ENCODE data around the gene NGEF.

Gene NGEF

GRCh38 chr2:233044974-233045605 is 32.0 kb upstream of the NGEF start:
- FAIRE-seq, result no peak

DNA sequence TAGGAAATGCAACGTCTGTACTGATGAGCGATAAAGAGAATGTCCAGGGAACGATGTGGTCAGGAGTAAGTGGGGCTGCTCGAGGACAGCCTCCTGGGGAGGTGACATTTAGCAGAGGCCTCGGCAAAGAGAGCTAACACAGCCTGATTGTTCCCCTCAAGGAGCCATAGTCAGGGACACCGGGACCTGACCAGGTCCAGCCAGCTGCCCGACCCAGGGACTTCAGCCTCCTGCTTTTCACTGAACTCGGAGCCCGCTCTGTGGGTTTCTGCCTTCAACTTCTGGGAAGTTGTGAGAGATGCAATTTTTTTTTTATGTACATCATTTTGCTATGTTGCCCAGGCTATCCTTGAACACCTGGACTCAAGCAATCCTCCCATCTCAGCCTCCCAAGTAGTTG is 29.5 kb upstream of the NGEF start:
- FAIRE-seq, result no peak

GRCh38 chr2:233041722-233042323 is 28.8 kb upstream of the NGEF start:
- FAIRE-seq, result no peak

- no peak for FAIRE-seq
Measured at GRCh38 chr2:233040571-233040970, 27.5 kb upstream of the NGEF start.

GRCh38 chr2:233039846-233040530 is 26.9 kb upstream of the NGEF start:
- no peak for FAIRE-seq

DNA sequence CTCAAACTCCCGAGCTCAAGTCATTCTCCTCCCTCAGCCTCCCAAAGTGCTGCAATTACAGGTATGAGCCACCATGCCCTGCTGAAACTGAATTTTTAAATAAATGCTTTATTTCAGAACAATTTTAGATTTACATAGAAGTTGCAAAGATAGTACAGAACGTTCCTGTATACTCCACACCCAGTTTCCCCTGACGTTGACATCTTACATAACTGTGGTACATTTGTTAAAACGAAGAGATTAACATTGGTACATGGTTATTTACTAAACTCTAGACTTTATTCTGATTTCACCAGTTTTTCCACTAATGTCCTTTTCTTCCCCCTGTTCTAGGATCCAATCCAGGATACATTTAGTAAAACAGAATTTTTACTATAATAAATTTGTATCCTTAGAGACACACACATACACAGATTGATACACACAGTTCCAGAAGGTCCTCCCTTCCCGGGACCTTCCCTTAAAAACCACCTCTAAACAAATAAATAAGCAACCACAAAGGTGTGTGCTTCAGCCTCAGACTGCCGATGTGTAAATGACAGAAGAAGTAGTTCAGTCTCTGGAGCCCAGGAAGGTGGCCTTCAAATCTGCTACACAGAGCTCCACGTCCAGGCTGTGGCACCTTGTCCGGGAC is 26.3 kb upstream of the NGEF start:
- no peak for FAIRE-seq

DNA sequence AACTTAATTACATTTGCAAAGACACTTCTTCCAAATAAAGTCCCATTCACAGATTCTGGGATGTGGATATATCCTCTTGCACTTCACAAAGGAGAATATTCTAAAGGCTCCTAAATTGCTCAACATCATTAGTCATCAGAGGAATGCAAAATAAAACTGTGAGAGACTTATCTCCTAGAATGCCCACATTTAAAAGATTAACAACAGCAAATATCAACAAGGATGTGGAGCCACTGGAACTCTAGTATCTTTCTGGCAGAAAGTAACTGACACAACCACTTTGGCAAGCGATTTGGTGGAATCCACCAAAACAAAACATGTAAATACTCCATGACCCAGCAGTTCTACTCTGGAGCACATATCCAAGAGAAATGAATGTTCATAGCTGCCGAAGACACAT is 24.0 kb upstream of the NGEF start:
- no peak for FAIRE-seq

DNA sequence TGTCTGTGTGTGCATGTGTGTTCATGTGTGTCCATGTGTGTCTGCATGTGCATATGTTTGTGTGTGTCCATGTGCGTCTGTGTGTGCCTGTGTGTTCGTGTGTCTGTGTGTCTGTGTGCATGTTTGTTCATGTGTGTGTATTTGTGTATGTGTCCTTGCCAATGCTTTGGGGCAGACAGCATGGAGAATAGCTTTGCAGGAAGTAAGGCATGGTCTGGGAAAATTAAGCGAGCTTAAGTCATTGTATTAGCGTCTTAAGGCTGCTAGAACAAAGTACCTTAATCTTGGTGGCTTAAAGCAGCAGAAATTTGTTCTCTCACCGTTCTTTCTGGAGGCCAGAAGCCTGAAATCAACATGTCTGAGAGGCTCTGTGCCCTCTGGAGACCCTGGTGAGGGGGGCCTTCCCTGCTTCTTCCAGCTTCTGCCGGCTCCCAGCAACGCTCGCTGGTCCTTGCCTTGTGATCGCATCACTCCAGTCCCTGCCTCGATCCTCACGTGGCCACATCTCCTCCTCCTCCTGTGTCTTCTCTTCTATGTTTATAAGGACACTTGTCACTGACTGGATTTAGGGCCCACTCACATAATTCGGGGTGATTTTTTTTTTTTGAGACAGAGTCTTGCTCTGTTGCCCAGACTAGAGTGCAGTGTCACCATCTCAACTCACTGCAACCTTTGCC is 23.2 kb upstream of the NGEF start:
- no peak for FAIRE-seq

- FAIRE-seq, result no peak
Measured at GRCh38 chr2:233035426-233036161, 22.5 kb upstream of the NGEF start.

DNA sequence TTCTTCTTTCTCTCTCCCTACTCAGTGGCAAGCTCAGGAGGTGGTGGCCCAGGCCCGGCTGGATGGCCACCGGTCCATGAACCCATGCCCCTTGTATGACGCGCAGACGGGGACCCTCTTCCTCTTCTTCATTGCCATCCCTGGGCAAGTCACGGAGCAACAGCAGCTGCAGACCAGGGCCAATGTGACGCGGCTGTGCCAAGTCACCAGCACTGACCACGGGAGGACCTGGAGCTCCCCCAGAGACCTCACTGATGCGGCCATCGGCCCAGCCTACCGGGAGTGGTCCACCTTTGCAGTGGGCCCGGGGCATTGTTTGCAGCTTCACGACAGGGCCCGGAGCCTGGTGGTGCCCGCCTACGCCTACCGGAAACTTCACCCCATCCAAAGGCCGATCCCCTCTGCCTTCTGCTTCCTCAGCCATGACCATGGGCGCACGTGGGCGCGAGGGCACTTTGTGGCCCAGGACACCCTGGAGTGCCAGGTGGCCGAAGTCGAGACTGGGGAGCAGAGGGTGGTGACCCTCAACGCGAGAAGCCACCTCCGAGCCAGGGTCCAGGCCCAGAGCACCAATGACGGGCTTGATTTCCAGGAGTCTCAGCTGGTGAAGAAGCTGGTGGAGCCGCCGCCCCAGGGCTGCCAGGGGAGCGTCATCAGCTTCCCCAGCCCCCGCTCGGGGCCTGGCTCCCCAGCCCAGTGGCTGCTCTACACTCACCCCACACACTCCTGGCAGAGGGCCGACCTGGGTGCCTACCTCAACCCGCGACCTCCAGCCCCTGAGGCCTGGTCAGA is 21.2 kb upstream of the NGEF start:
- FAIRE-seq, result no peak

DNA sequence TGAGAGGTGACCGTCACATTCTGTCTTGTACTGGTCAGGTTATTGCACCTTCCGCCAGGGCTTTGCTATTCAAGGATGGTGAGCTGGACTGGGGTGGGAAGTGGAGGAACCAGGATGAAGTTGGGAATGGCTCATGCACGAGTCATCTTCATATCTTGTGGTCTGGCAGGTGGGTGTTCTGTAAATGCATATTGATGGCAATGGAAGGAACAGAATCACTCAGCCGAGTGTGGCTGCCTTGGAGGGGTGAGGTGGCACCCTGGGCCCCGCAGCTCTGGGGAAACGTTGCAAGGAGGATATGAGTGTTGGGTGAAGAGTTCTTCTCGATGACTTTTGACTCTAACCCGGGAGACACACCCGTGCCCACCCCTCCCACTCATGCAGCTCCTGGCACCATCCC is 20.6 kb upstream of the NGEF start:
- FAIRE-seq, result no peak

DNA sequence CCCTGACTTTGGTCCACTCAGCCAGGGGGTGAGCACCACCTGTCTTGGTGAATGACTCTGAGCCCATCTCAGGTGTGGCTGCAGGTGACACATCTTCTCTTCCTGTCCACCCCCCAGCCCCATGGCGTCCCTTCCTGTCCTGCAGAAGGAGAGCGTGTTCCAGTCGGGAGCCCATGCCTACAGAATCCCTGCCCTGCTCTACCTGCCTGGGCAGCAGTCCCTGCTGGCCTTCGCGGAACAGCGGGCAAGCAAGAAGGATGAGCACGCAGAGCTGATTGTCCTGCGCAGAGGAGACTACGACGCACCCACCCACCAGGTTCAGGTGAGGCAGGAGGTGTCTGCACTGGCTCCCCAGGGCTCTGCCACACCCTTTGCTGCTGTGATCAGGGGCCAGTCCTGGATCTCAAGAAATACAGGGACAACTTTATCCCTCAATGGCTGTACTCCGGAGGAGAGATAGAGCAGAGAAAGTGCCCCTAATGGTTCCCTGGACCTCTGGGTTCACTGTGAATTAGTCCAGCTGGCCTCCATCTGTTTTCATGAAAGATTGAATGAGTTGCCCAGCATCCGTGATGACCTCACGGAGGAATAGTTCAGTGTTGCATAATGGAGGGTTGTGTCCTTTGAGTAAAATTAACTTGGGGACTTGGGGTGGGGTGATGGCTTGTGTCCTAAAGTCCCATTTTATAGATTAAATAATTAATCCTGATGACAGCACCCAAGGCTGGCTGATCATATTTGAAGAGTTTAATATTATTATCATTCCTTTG is 19.7 kb upstream of the NGEF start, which contains the start of gene NEU2:
NEU2 (plus strand) TSS at position 122 of the 770 bp plus-strand sequence; CDS start at position 122, 0 bp downstream.
- no peak for FAIRE-seq

GRCh38 chr2:233031556-233032500 is 18.8 kb upstream of the NGEF start:
- no peak for FAIRE-seq

GRCh38 chr2:233029321-233029720 is 16.3 kb upstream of the NGEF start:
- no peak for FAIRE-seq

- FAIRE-seq, result no peak
Measured at GRCh38 chr2:233026198-233026813, 13.2 kb upstream of the NGEF start.

GRCh38 chr2:233025706-233026105 is 12.7 kb upstream of the NGEF start:
- no peak for FAIRE-seq

DNA sequence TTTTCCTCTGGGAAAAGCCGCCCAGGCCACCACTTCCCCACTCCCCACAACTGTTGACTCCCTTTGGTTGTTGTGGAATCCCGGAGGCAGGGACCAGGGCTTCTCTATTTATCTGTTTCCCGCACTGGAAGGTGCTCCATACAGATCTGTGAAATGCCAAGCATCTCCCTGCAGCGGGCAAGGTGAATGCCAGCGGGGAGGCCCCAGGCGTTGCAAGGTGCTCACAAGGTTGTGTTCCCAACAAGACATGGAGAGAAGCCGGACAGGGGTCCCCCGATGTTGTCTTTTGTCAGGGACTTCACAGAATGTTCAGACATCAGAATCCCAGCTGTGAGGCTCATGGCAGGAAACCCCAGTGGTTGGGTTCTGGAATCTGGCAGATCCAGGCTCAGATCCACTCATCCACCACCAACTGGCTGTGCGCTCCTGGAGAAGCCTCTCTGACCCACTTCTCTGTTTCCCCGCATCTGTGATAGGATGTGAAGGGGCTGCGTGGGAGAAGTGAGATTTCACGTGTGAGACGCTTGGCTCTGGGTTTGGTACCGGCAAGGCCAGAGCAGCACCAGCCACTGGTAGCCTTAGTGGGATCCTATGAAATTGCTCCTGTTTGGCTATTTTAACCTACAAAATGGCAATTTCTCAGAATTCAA is 10.8 kb upstream of the NGEF start:
- FAIRE-seq, result no peak

- no peak for FAIRE-seq
Measured at GRCh38 chr2:233023007-233023760, 10.1 kb upstream of the NGEF start.
